ENCODE data around the gene CDK11A. TPM values are rescaled to one million over a fixed set of nuclear protein-coding genes. Genes with fewer than 3 reads are reported as not detected.
"Not testable (repeated sequence)": the region's sequence is repeated elsewhere in the genome, so short reads cannot be mapped to it uniquely, and the experiment has no call there.

The CDK11A gene
- total and polyA plus RNA-seq, 2 donors (not counting 3 experiments of a cell fraction or from before 2014, with no cell fraction given) = 30.7 to 50.4 TPM

DNA sequence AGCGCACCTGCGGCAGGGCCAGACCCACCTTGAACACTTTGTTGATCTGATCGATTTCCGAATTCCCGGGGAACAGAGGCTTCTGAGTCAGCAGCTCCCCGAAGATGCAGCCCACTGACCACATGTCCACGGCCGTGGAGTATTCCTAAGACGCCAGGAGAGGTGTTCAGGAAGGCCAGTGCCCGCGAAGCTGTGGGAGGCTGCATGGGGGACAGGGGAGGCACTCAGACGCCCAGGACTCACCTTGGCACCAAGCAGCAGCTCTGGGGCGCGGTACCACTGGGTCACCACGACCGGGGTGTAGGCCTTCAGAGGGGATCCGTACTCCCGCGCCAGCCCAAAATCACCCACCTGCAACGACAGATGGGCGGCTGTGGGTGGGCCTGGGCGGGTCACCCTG, 20.4 kb downstream of the CDK11A start:
- POLR2A ChIA-PET = no interaction called here
- H3K27ac ChIP-seq (ENCODE audit: insufficient read depth, low read depth, low read length) = no peak overlapping the region
- no peak overlapping the region for H2AFZ ChIP-seq (ENCODE audit: low read depth, low read length)
- intact Hi-C loops (cut with micrococcal nuclease) = no loop called here
- dilution Hi-C loops (cut with MboI; ENCODE audit: extremely low pct_ligation_motif_present, low sequenced_read_pairs) = no loop called here
- no TSS peak for BruUV-seq (replicated peaks)
- FAIRE-seq (no peak), DNase-seq (ENCODE audit: low read depth, low spot score) (no peak)
- peaks cover 0 to 9% of the 10 kb centered on the region in 2 experiments for H3K36me3 ChIP-seq (ENCODE audit: control insufficient read depth in 2 of 2, extremely low read depth in 1 of 2, insufficient read depth in 2 of 2, low read length in 2 of 2)
- no peaks in the 10 kb centered on the region for H3K9me3 ChIP-seq (replicated peaks; ENCODE audit: control insufficient read depth, insufficient read depth, low read length)
- no peaks in the 10 kb centered on the region for H3K27me3 ChIP-seq (ENCODE audit: control insufficient read depth in 2 of 2, insufficient read depth in 2 of 2, low read length in 2 of 2)
- H3K9ac ChIP-seq (replicated peaks; ENCODE audit: extremely low read depth, insufficient read depth, low read length) = no peak overlapping the region
- TF ChIP-seq FOS (IDR thresholded peaks at IDR 0.05; ENCODE audit: borderline replicate concordance, insufficient read depth, low read length) (no peak), MYC (IDR thresholded peaks at IDR 0.05; ENCODE audit: low read depth, low read length) (no peak), POLR2A (IDR thresholded peaks at IDR 0.05; ENCODE audit: low read depth, low read length) (no peak), EZH2 (IDR thresholded peaks at IDR 0.05; ENCODE audit: borderline replicate concordance, low read depth, low read length, severe bottlenecking) (no peak), JUN (IDR thresholded peaks at IDR 0.05; ENCODE audit: borderline replicate concordance, insufficient read depth, insufficient read length, low read depth) (no peak), CTCF (IDR thresholded peaks at IDR 0.05; ENCODE audit: extremely low read depth in 1 of 2, insufficient read depth in 1 of 2, low read depth in 1 of 2, low read length in 2 of 2) (no peak)
- no peaks in the 10 kb centered on the region for H3K4me1 ChIP-seq (ENCODE audit: control insufficient read depth, extremely low read depth, insufficient read depth, low read length)
- H3K4me2 ChIP-seq (ENCODE audit: insufficient read depth, low read length) = no peak overlapping the region
- H3K9me1 ChIP-seq (replicated peaks; ENCODE audit: control insufficient read depth, extremely low read depth, insufficient read depth, low read length) = no peaks in the 10 kb centered on the region
- H3K4me3 ChIP-seq (replicated peaks in 1 of 3; ENCODE audit: insufficient read depth in 1 of 3, low read depth in 1 of 3, low read length in 3 of 3) = no peak overlapping the region
- CTCF ChIA-PET = no interaction called here
- no peaks in the 10 kb centered on the region for H3K79me2 ChIP-seq (ENCODE audit: control insufficient read depth, insufficient read depth, low read length)
- H4K20me1 ChIP-seq (replicated peaks; ENCODE audit: control insufficient read depth, extremely low read depth, insufficient read depth, low read length) = no peaks in the 10 kb centered on the region

GRCh38 chr1:1702506-1702905, 21.7 kb downstream of the CDK11A start:
- H3K4me2 ChIP-seq (ENCODE audit: insufficient read depth, low read length); H3K9me3 ChIP-seq (replicated peaks; ENCODE audit: control insufficient read depth, insufficient read depth, low read length); H3K4me3 ChIP-seq (replicated peaks in 1 of 3; ENCODE audit: insufficient read depth in 1 of 3, low read depth in 1 of 3, low read length in 3 of 3); H3K27ac ChIP-seq (ENCODE audit: insufficient read depth, low read depth, low read length); H2AFZ ChIP-seq (ENCODE audit: low read depth, low read length); POLR2A ChIA-PET; CTCF ChIA-PET; H3K36me3 ChIP-seq (ENCODE audit: control insufficient read depth in 2 of 2, extremely low read depth in 1 of 2, insufficient read depth in 2 of 2, low read length in 2 of 2); H3K9me1 ChIP-seq (replicated peaks; ENCODE audit: control insufficient read depth, extremely low read depth, insufficient read depth, low read length); dilution Hi-C loops (cut with MboI; ENCODE audit: extremely low pct_ligation_motif_present, low sequenced_read_pairs); H3K9ac ChIP-seq (replicated peaks; ENCODE audit: extremely low read depth, insufficient read depth, low read length); intact Hi-C loops (cut with micrococcal nuclease); BruUV-seq (replicated peaks); H3K4me1 ChIP-seq (ENCODE audit: control insufficient read depth, extremely low read depth, insufficient read depth, low read length); H3K79me2 ChIP-seq (ENCODE audit: control insufficient read depth, insufficient read depth, low read length); H3K27me3 ChIP-seq (ENCODE audit: control insufficient read depth in 2 of 2, insufficient read depth in 2 of 2, low read length in 2 of 2); H4K20me1 ChIP-seq (replicated peaks; ENCODE audit: control insufficient read depth, extremely low read depth, insufficient read depth, low read length); DNase-seq (ENCODE audit: low read depth, low spot score): not testable (repeated sequence)
- FAIRE-seq = peak; percentile 54

DNA sequence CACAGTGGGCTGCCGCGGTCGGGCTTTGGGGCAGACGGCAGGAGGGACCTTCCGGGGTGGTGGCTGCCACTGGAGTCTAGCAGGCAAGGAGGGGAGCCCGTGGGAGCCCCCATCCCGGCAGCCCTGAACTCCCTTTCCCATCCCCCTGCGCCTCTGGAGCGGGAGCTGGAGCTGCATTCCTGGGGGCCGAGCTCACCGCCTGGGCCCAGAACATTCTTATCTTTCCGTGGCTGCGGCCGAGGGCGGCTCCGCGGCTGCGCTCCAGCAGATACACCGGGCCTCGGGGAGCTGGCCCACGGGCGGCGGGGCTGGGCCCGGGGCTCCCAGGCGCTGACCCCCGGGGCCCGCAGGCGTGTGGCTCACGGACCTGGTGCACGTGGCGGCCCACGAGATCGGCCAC, 23.6 kb downstream of the CDK11A start:
- dilution Hi-C loops (cut with MboI; ENCODE audit: extremely low pct_ligation_motif_present, low sequenced_read_pairs); H2AFZ ChIP-seq (ENCODE audit: low read depth, low read length); CTCF ChIA-PET; H3K4me3 ChIP-seq (replicated peaks in 1 of 3; ENCODE audit: insufficient read depth in 1 of 3, low read depth in 1 of 3, low read length in 3 of 3); BruUV-seq (replicated peaks); H3K9me1 ChIP-seq (replicated peaks; ENCODE audit: control insufficient read depth, extremely low read depth, insufficient read depth, low read length); H4K20me1 ChIP-seq (replicated peaks; ENCODE audit: control insufficient read depth, extremely low read depth, insufficient read depth, low read length); intact Hi-C loops (cut with micrococcal nuclease); POLR2A ChIA-PET; H3K27me3 ChIP-seq (ENCODE audit: control insufficient read depth in 2 of 2, insufficient read depth in 2 of 2, low read length in 2 of 2); H3K9ac ChIP-seq (replicated peaks; ENCODE audit: extremely low read depth, insufficient read depth, low read length); H3K36me3 ChIP-seq (ENCODE audit: control insufficient read depth in 2 of 2, extremely low read depth in 1 of 2, insufficient read depth in 2 of 2, low read length in 2 of 2); H3K9me3 ChIP-seq (replicated peaks; ENCODE audit: control insufficient read depth, insufficient read depth, low read length); H3K4me1 ChIP-seq (ENCODE audit: control insufficient read depth, extremely low read depth, insufficient read depth, low read length); FAIRE-seq; DNase-seq (ENCODE audit: low read depth, low spot score); H3K79me2 ChIP-seq (ENCODE audit: control insufficient read depth, insufficient read depth, low read length); H3K4me2 ChIP-seq (ENCODE audit: insufficient read depth, low read length); H3K27ac ChIP-seq (ENCODE audit: insufficient read depth, low read depth, low read length): not testable (repeated sequence)

Data from endothelial cell of umbilical vein (primary cell).